ENCODE results near the gene NTNG1. TPM values are rescaled to one million over a fixed set of nuclear protein-coding genes. Genes with fewer than 3 reads are reported as not detected.

NTNG1 gene
- total RNA-seq, 1 donor from 2014 or later: not detected

DNA sequence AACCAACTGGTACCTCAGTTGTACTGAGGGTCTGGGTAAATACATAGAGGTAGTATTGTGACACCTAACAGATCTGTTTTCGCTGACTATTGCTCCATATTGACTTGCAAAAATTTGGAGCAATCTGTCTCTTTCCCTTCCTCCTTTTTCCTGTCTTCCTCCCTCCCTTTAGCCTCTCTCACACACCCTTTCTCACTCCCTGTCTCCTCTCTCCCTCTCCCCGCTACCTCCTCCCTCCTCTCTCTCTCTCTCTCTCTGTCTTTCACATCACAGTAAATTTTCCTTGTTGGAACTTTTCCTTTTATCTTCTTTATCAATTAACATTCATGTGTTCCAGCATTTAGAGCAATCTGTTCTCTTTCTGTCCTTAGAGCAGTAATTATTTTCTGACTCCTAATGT, 278.2 kb downstream of the NTNG1 start:
- Mint-ChIP-seq H3K27me3 (ENCODE audit: low read depth) (peaks cover 9% of the 10 kb centered on the region), H3K36me3 (ENCODE audit: low read depth) (no peaks in the 10 kb centered on the region), H3K4me1 (ENCODE audit: low read depth) (no peaks in the 10 kb centered on the region), H3K4me3 (ENCODE audit: low read depth) (no peak overlapping the region), H3K9me3 (no peaks in the 10 kb centered on the region), H3K27ac (no peak overlapping the region)
- DNase-seq (ENCODE audit: low spot score): no peak
- intact Hi-C loops (cut with micrococcal nuclease): no loop called here

DNA sequence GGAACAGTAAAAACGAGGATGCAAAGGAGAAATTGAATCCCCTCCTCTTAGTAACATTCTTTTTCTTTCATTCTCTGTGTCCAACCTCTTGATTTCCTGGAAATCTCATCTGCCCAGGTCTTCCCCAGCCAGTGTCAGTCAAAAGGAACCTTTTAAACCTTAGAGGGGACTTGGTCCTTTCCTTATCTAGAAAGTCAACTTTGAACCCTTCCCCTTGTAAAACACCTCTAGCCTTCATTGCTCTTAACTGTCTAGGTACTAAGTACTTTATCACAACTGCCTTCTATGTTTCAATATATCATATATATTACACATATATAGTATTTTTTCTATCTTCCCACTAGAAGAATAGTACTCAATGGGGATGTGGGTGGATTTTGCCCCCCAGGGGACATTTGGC, 282.1 kb downstream of the NTNG1 start:
- Mint-ChIP-seq H3K27ac (no peak overlapping the region), H3K27me3 (ENCODE audit: low read depth) (peaks cover 7% of the 10 kb centered on the region), H3K9me3 (no peaks in the 10 kb centered on the region), H3K4me3 (ENCODE audit: low read depth) (no peak overlapping the region), H3K36me3 (ENCODE audit: low read depth) (no peaks in the 10 kb centered on the region), H3K4me1 (ENCODE audit: low read depth) (no peaks in the 10 kb centered on the region)
- no peak for DNase-seq (ENCODE audit: low spot score)
- intact Hi-C loops (cut with micrococcal nuclease): no loop called here

DNA sequence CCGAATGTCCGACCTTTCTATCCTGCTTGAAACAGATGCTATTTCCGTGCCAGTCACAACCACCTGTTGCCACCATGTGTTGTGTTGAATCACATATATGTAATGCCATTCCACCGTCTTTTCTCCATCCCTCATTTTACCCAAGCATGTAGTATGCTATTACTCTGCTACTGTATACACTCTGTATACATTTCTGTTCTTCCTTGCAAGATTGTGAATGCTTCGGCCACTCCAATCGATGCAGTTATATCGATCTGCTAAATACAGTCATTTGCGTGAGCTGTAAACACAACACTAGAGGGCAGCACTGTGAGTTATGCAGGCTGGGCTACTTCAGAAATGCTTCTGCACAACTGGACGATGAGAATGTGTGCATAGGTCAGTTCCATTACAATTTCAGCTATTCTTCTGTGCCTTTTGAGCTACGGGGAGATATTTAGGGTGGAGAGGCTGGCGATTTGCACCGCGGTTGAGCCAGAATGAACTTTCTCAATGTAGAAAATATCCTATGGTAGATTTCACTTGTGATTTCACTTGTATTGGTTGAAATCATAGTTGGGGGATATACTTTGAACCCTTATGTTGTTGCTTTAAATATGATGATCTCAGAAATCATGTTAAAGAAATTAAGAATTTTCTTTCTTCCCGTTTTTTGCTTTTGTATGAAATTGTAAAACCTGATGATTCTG, 289.8 kb downstream of the NTNG1 start:
- intact Hi-C loops (cut with micrococcal nuclease): loop anchor here (1.0 to 2.0 kb wide), 2 partner anchors 99 to 318 kb away; no protein-coding TSS in a partner anchor
- DNase-seq (ENCODE audit: low spot score): no peak
- H3K4me1 Mint-ChIP-seq (ENCODE audit: low read depth): no peaks in the 10 kb centered on the region
- H3K27ac Mint-ChIP-seq: no peak overlapping the region
- H3K36me3 Mint-ChIP-seq (ENCODE audit: low read depth): no peaks in the 10 kb centered on the region
- no peak overlapping the region for H3K4me3 Mint-ChIP-seq (ENCODE audit: low read depth)
- H3K9me3 Mint-ChIP-seq: no peaks in the 10 kb centered on the region
- H3K27me3 Mint-ChIP-seq (ENCODE audit: low read depth): peaks cover 2% of the 10 kb centered on the region

DNA sequence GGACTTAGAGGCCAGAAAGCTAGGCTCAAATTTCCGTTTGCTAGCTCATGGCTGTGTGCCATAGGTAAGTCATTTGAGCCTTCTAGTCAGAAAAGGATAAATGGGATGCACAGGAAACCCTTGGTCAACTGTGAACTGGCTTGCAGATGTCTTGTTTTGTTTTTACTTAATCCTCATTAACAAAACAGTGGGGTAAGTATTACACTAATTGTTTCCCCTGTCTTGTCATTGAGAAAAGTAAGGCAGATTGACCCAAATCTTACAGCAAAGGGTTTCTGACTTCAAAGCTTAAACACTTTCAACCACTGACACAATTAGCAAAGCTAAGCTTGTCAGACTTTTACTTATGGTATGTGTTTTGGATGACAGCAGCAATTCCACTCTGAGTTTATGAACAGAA, 291.3 kb downstream of the NTNG1 start:
- Mint-ChIP-seq H3K9me3 (no peaks in the 10 kb centered on the region), H3K4me1 (ENCODE audit: low read depth) (no peaks in the 10 kb centered on the region), H3K27ac (no peak overlapping the region), H3K4me3 (ENCODE audit: low read depth) (no peak overlapping the region), H3K36me3 (ENCODE audit: low read depth) (no peaks in the 10 kb centered on the region), H3K27me3 (ENCODE audit: low read depth) (peaks cover 2% of the 10 kb centered on the region)
- intact Hi-C loops (cut with micrococcal nuclease): no loop called here
- no peak for DNase-seq (ENCODE audit: low spot score)

DNA sequence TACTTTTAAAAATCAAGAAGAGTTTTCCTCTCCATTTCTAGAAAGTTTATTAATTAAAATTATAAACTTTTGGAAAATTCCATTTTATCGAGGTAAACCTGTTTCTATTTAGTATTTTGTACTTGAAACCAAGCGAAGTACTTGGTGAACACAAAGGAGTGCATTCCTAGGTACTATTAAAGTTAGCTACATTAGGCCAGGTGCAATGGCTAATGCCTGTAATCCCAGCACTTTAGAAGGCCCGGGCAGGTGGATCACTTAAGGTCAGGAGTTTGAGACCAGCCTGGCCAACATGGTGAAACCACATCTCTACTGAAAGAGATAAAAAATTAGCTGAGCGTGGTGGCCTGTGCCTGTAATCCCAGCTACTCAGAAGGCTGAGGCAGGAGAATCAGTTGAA, 292.2 kb downstream of the NTNG1 start:
- peaks cover 2% of the 10 kb centered on the region for H3K27me3 Mint-ChIP-seq (ENCODE audit: low read depth)
- no peak overlapping the region for H3K27ac Mint-ChIP-seq
- H3K4me1 Mint-ChIP-seq (ENCODE audit: low read depth): no peaks in the 10 kb centered on the region
- H3K4me3 Mint-ChIP-seq (ENCODE audit: low read depth): no peak overlapping the region
- no peak for DNase-seq (ENCODE audit: low spot score)
- H3K36me3 Mint-ChIP-seq (ENCODE audit: low read depth): no peaks in the 10 kb centered on the region
- intact Hi-C loops (cut with micrococcal nuclease): no loop called here
- H3K9me3 Mint-ChIP-seq: no peaks in the 10 kb centered on the region

DNA sequence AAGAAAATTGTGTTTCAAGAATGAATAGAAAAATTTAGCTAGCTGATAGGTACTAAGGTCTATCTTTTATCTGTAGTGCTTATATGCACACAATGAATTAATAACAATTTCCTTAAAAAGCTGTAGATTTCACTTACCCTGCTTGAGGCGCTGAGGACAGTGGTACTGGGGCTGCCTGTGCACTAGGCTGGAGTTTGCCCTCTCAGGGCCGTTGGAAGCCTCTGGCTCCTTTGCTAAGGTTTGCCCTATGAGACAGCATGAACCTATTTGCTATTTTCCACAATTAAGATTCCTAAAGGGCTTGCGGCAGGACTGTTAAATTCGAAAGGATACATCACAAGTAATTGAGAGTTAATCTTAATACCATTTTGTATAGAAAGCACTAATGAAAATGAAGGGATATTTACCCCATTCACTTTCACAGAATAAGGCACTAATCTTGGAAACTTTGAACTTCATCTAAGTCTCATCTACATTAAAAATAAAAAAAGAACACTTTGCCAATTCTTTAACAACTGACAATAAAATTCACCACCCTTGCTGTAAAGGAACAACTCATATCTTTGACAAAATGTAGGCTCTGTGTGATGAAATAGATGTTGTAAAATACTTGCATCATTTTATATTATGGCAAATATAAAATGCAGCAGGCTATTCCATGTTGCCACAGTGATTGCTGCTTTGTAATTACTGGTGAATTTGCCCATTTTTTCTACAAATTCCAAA, 293.0 kb downstream of the NTNG1 start:
- Mint-ChIP-seq H3K36me3 (ENCODE audit: low read depth) (no peaks in the 10 kb centered on the region), H3K9me3 (no peaks in the 10 kb centered on the region), H3K27ac (no peak overlapping the region), H3K4me1 (ENCODE audit: low read depth) (no peaks in the 10 kb centered on the region), H3K27me3 (ENCODE audit: low read depth) (peaks cover 2% of the 10 kb centered on the region), H3K4me3 (ENCODE audit: low read depth) (no peak overlapping the region)
- DNase-seq (ENCODE audit: low spot score): no peak
- intact Hi-C loops (cut with micrococcal nuclease): no loop called here

DNA sequence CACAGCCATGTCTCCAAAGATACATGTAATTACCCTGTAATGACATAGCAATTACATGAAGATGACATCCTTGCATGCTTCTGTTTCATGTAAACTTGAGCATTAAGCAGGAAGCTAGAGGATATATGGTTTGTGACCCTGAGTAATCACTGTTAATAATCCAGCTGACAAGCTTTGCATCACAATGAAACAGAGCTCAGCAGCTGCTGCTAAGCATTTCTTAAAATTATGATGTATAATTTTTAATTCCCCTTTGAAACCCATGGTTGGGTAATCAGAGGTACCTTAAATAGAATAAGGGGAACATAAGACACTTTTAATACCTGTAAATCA, 293.5 kb downstream of the NTNG1 start:
- Mint-ChIP-seq H3K36me3 (ENCODE audit: low read depth) (no peaks in the 10 kb centered on the region), H3K9me3 (no peaks in the 10 kb centered on the region), H3K27ac (no peak overlapping the region), H3K27me3 (ENCODE audit: low read depth) (peaks cover 2% of the 10 kb centered on the region), H3K4me3 (ENCODE audit: low read depth) (no peak overlapping the region), H3K4me1 (ENCODE audit: low read depth) (no peaks in the 10 kb centered on the region)
- no peak for DNase-seq (ENCODE audit: low spot score)
- intact Hi-C loops (cut with micrococcal nuclease): no loop called here

DNA sequence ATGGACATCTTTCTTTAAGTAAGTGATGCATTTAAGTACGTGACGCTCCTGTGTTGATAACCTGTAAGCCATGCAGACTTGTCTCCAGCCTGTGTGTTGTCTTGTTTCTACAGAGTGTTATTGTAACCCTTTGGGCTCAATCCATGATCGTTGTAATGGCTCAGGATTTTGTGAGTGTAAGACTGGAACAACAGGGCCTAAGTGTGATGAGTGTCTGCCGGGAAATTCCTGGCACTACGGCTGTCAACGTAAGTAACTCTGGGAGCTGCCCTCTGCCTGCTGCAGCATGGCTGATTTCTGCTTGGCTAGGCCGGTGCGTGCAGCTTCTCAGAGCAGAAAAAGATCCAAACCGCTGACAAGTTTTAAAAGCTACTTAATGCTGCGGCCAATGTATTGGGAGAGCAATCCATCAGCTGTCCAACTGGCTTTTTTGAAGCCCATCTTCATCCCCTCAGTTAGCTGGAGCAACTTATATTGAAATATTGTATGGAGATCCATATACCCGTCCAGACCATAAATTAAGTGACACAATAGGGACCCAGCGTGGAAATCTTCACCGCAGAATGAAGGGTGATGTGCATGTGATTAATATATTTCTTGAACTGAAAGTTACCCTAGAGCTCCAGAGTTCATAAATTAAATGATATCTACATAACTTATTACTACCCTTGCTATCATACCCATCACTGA, 295.9 kb downstream of the NTNG1 start:
- intact Hi-C loops (cut with micrococcal nuclease): no loop called here

DNA sequence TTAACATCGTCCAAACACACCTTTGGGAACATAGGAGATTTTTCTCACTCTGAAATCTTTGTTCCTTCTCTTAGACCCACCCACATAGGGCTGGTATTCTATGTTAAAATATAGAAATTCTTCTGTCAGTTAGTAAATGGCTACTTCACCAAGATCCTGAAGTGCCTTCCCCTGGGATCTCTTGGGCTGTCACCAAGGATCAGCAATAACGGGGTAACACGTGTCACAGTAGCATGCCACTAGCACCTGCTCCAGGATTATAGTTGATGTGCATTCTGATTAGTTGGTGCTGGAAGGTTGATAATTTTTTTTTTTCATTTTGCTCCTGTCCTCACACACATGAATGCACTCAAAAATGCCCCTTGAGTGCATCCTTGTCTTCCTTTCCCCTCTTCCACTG, 298.7 kb downstream of the NTNG1 start:
- Mint-ChIP-seq H3K27ac (no peak overlapping the region), H3K4me1 (ENCODE audit: low read depth) (no peaks in the 10 kb centered on the region), H3K36me3 (ENCODE audit: low read depth) (no peaks in the 10 kb centered on the region), H3K9me3 (no peaks in the 10 kb centered on the region), H3K27me3 (ENCODE audit: low read depth) (peaks cover 11% of the 10 kb centered on the region), H3K4me3 (ENCODE audit: low read depth) (no peak overlapping the region)
- intact Hi-C loops (cut with micrococcal nuclease): no loop called here
- DNase-seq (ENCODE audit: low spot score): no peak

More for the DNA sequence above, 295.9 kb downstream of the NTNG1 start:
- Mint-ChIP-seq H3K4me1 (ENCODE audit: low read depth) (no peaks in the 10 kb centered on the region), H3K9me3 (no peaks in the 10 kb centered on the region), H3K27ac (no peak overlapping the region), H3K4me3 (ENCODE audit: low read depth) (no peak overlapping the region), H3K36me3 (ENCODE audit: low read depth) (no peaks in the 10 kb centered on the region), H3K27me3 (ENCODE audit: low read depth) (peaks cover 3% of the 10 kb centered on the region)
- DNase-seq (ENCODE audit: low spot score): no peak

DNA sequence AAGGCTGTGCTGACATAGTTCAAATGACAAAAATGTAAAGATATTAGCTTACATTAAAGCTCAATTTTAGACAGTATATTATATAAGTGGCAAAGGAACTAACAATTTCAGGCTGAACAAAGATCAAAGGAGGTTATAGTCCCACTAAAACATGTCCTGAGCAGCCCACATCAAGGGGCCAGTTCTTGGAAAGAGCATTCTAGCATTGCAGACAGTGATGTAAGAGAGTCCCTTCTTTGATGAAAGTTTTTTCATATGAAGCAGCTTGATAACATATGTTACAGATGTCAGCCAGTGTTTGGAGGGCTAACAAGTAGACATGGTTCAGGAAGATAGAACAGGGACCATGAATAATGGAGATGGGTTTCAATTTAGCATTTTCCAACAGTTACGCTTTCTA, 301.7 kb downstream of the NTNG1 start:
- Mint-ChIP-seq H3K4me3 (ENCODE audit: low read depth) (no peak overlapping the region), H3K27me3 (ENCODE audit: low read depth) (peaks cover 13% of the 10 kb centered on the region), H3K27ac (no peak overlapping the region), H3K4me1 (ENCODE audit: low read depth) (no peaks in the 10 kb centered on the region), H3K36me3 (ENCODE audit: low read depth) (no peaks in the 10 kb centered on the region), H3K9me3 (no peaks in the 10 kb centered on the region)
- intact Hi-C loops (cut with micrococcal nuclease): no loop called here
- DNase-seq (ENCODE audit: low spot score): no peak

DNA sequence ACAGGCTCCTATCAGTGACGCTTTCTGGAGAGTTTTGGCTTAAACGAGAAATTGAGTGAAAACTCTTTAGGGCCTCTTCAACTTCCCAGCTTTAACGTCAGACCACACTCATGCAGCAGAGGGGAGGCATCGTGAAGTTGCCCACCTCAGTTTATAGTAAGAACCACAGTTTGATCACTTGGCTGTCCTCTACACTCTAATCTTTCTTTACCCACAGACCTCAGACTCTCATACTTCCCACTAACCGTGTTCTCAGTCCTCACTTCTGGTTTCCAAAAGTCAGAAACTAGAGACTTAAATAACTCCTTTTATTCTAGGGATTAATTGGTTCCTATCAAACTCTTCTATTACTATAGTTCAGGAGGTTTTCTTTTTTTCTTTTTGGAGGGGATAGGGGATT, 302.2 kb downstream of the NTNG1 start:
- intact Hi-C loops (cut with micrococcal nuclease): no loop called here
- H3K4me3 Mint-ChIP-seq (ENCODE audit: low read depth): no peak overlapping the region
- peaks cover 13% of the 10 kb centered on the region for H3K27me3 Mint-ChIP-seq (ENCODE audit: low read depth)
- DNase-seq (ENCODE audit: low spot score): no peak
- H3K36me3 Mint-ChIP-seq (ENCODE audit: low read depth): no peaks in the 10 kb centered on the region
- no peaks in the 10 kb centered on the region for H3K9me3 Mint-ChIP-seq
- H3K27ac Mint-ChIP-seq: no peak overlapping the region
- no peaks in the 10 kb centered on the region for H3K4me1 Mint-ChIP-seq (ENCODE audit: low read depth)

DNA sequence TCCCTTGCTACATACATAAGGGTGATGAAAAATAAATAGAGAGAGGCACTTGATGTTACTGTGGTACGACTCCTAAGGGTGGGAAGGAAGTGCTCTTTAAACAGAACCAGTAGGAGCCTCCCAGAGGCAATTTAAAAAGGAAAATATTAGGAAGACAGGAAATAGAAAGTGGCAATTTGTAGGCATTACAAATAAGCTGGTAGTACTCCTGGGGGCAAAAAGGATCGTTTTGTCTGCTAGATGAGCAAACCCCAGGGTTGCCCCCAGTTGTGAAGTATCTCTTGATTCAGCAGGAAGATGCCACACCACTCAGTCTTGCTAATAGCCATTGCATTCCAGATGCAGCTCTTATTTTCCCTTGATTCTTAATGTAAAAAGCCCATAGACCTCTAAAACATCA, 303.0 kb downstream of the NTNG1 start:
- Mint-ChIP-seq H3K4me3 (ENCODE audit: low read depth) (no peak overlapping the region), H3K27me3 (ENCODE audit: low read depth) (peaks cover 13% of the 10 kb centered on the region), H3K9me3 (no peaks in the 10 kb centered on the region), H3K27ac (no peak overlapping the region), H3K36me3 (ENCODE audit: low read depth) (no peaks in the 10 kb centered on the region), H3K4me1 (ENCODE audit: low read depth) (no peaks in the 10 kb centered on the region)
- intact Hi-C loops (cut with micrococcal nuclease): no loop called here
- DNase-seq (ENCODE audit: low spot score): no peak

DNA sequence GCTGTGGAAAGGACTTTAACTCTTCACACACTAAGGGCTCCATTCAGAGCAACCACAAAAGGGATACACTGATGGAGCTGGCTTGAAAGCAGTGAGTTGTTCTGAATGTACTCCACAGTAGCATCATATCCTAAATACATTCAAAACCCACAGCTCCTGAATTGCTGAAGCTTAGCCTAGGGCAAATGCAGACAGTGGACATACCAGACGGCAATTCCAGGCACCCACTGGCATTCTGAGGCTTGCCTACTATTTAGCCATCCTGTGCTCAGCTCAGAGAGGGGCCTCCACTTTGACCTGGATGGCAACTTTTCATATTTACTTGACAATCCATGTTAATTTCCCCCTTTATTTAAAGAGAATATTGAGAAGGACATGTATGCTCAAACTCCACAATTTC, 303.5 kb downstream of the NTNG1 start:
- H3K9me3 Mint-ChIP-seq: no peaks in the 10 kb centered on the region
- intact Hi-C loops (cut with micrococcal nuclease): no loop called here
- no peaks in the 10 kb centered on the region for H3K4me1 Mint-ChIP-seq (ENCODE audit: low read depth)
- no peak overlapping the region for H3K4me3 Mint-ChIP-seq (ENCODE audit: low read depth)
- H3K36me3 Mint-ChIP-seq (ENCODE audit: low read depth): no peaks in the 10 kb centered on the region
- peaks cover 13% of the 10 kb centered on the region for H3K27me3 Mint-ChIP-seq (ENCODE audit: low read depth)
- no peak overlapping the region for H3K27ac Mint-ChIP-seq
- no peak for DNase-seq (ENCODE audit: low spot score)
